Endothelial cell (in vitro differentiated cells): ENCODE measurements around the gene ITCH. TPM values are rescaled to one million over a fixed set of nuclear protein-coding genes. Genes with fewer than 3 reads are reported as not detected.

Experiments
- DNase-seq: peaks from one replicate; pipeline ENCODE4 v3.0.0; 2021; ENCODE audit warnings: low spot score
- H3K27ac Mint-ChIP-seq: one replicate; pipeline ENCODE4 v1.8.0; 2021; ENCODE audit warnings: mixed read lengths, inconsistent platforms; ENCODE audit not compliant: unreplicated experiment
- H3K27me3 Mint-ChIP-seq: one replicate; pipeline ENCODE4 v1.8.0; 2021; ENCODE audit warnings: mild to moderate bottlenecking, moderate library complexity, mixed read lengths, inconsistent platforms; ENCODE audit not compliant: unreplicated experiment
- H3K36me3 Mint-ChIP-seq: one replicate; pipeline ENCODE4 v1.8.0; 2021; ENCODE audit warnings: mild to moderate bottlenecking, low read depth, mixed read lengths, inconsistent platforms; ENCODE audit not compliant: unreplicated experiment
- H3K4me1 Mint-ChIP-seq: one replicate; pipeline ENCODE4 v1.8.0; 2021; ENCODE audit warnings: mild to moderate bottlenecking, mixed read lengths, inconsistent platforms; ENCODE audit not compliant: unreplicated experiment
- H3K4me3 Mint-ChIP-seq: one replicate; pipeline ENCODE4 v1.8.0; 2021; ENCODE audit warnings: mild to moderate bottlenecking, mixed read lengths, inconsistent platforms; ENCODE audit not compliant: unreplicated experiment
- H3K9me3 Mint-ChIP-seq: one replicate; pipeline ENCODE4 v1.8.0; 2021; ENCODE audit warnings: mixed read lengths, inconsistent platforms; ENCODE audit not compliant: unreplicated experiment
- total RNA-seq: library from RNA; stranded (reverse); fragmentation: NEBNext Ultra II Directional; extraction: Animal tissue kit (Norgen Biotek cat#: 25700); gene quantifications from one replicate; pipeline ENCODE4 v1.2.1, GENCODE V29; 2021; ENCODE audit not compliant: unreplicated experiment
- TF ChIP-seq, protein P1 (sequence below): fragments of 200-600 bp; sonication (generic); IDR thresholded peaks from one replicate; pipeline ENCODE4 v1.5.0; 2021; ENCODE audit warnings: antibody characterized with exemption; ENCODE audit not compliant: unreplicated experiment

ITCH gene
- total RNA-seq, 1 donor from 2014 or later: 46.8 TPM

DNA sequence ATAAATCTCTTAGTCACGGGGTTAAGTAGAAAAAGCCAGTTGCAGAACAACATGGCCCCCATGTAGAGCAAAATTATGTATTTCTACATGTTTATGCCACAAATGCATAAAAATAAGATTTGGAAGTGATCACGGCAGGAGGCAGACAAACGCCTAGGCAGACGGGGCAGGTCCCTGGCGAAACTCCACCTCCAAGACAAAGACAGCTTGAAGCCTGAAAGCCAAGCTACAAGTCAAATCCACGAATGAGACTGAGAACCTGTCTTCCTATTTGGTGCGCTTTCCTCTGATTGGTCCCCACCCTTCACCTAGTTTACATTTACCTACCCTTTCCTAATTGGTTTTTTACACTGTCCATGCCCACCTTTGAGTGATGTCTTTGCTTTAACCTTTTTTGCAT, 31.2 kb upstream of the ITCH start:
- Mint-ChIP-seq H3K36me3 (no peaks in the 10 kb centered on the region), H3K4me1 (no peaks in the 10 kb centered on the region), H3K9me3 (no peaks in the 10 kb centered on the region), H3K27me3 (no peaks in the 10 kb centered on the region), H3K27ac (no peak overlapping the region), H3K4me3 (no peak overlapping the region)
- no peak for DNase-seq
- TF ChIP-seq, protein P1, sequence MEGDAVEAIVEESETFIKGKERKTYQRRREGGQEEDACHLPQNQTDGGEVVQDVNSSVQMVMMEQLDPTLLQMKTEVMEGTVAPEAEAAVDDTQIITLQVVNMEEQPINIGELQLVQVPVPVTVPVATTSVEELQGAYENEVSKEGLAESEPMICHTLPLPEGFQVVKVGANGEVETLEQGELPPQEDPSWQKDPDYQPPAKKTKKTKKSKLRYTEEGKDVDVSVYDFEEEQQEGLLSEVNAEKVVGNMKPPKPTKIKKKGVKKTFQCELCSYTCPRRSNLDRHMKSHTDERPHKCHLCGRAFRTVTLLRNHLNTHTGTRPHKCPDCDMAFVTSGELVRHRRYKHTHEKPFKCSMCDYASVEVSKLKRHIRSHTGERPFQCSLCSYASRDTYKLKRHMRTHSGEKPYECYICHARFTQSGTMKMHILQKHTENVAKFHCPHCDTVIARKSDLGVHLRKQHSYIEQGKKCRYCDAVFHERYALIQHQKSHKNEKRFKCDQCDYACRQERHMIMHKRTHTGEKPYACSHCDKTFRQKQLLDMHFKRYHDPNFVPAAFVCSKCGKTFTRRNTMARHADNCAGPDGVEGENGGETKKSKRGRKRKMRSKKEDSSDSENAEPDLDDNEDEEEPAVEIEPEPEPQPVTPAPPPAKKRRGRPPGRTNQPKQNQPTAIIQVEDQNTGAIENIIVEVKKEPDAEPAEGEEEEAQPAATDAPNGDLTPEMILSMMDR: no peak

GRCh38 chr20:34332262-34332920, 30.7 kb upstream of the ITCH start:
- Mint-ChIP-seq H3K4me3 (no peak overlapping the region), H3K36me3 (no peaks in the 10 kb centered on the region), H3K9me3 (no peaks in the 10 kb centered on the region), H3K4me1 (no peaks in the 10 kb centered on the region), H3K27ac (no peak overlapping the region), H3K27me3 (no peaks in the 10 kb centered on the region)
- DNase-seq: no peak
- TF ChIP-seq, protein P1: no peak

- Mint-ChIP-seq H3K4me3 (no peak overlapping the region), H3K27me3 (peaks cover 3% of the 10 kb centered on the region), H3K36me3 (no peaks in the 10 kb centered on the region), H3K9me3 (no peaks in the 10 kb centered on the region), H3K4me1 (no peaks in the 10 kb centered on the region), H3K27ac (no peak overlapping the region)
- no peak for DNase-seq
- TF ChIP-seq, protein P1: no peak
Measured at GRCh38 chr20:34333786-34334185, 29.3 kb upstream of the ITCH start.

- H3K36me3 Mint-ChIP-seq: no peaks in the 10 kb centered on the region
- TF ChIP-seq, protein P1: no peak
- DNase-seq: no peak
- no peak overlapping the region for H3K4me3 Mint-ChIP-seq
- peaks cover 3% of the 10 kb centered on the region for H3K27me3 Mint-ChIP-seq
- H3K4me1 Mint-ChIP-seq: no peaks in the 10 kb centered on the region
- H3K27ac Mint-ChIP-seq: no peak overlapping the region
- H3K9me3 Mint-ChIP-seq: no peaks in the 10 kb centered on the region
Measured at GRCh38 chr20:34334654-34335407, 28.2 kb upstream of the ITCH start.

DNA sequence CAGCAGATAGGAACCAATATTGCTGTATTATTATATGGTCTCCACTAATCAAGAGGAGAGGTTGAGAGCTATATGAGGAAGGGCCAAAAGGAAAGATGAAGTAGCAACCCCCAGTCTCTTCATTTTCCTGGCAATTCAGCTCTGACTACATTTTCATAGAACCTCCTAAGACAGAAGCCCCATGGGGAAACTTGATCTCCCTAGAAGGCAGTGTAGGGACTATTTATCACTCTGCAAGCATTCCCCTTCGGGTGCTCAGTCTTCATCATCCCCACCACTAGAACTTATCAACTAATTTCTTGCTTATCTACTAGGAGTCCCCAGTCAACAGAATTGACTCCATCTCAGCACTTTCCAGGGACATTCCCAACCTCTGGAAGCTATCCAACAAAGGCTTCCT, 25.5 kb upstream of the ITCH start:
- Mint-ChIP-seq H3K4me1 (peaks cover 2% of the 10 kb centered on the region), H3K9me3 (no peaks in the 10 kb centered on the region), H3K27ac (no peak overlapping the region), H3K27me3 (peaks cover 3% of the 10 kb centered on the region), H3K4me3 (no peak overlapping the region), H3K36me3 (no peaks in the 10 kb centered on the region)
- DNase-seq: no peak
- TF ChIP-seq, protein P1: no peak
